ENCODE results near the gene INPP5J. TPM values are rescaled to one million over a fixed set of nuclear protein-coding genes. Genes with fewer than 3 reads are reported as not detected.

The INPP5J gene
- total and polyA plus RNA-seq, 2 experiments from 2014 or later, result 4.8 to 14.5 TPM

- no peak for TF ChIP-seq CTCF (conservative IDR thresholded peaks at IDR 0.05; ENCODE audit: low read depth in 2 of 2)
- TF ChIP-seq JUNB (IDR thresholded peaks at IDR 0.05; ENCODE audit: unreplicated experiment), result no peak
- TF ChIP-seq POLR2AphosphoS5 (IDR thresholded peaks at IDR 0.05; ENCODE audit: low read depth), result no peak
- TF ChIP-seq REST (IDR thresholded peaks at IDR 0.05; ENCODE audit: unreplicated experiment), result no peak
- no peak for TF ChIP-seq ZNF331 (CRISPR knock-in tag; IDR thresholded peaks at IDR 0.05; ENCODE audit: low read depth)
- TF ChIP-seq EZH2phosphoT487 (IDR thresholded peaks at IDR 0.05; ENCODE audit: unreplicated experiment), result no peak
- TF ChIP-seq ETS1 (IDR thresholded peaks at IDR 0.05), result no peak
- TF ChIP-seq EZH2 (IDR thresholded peaks at IDR 0.05; ENCODE audit: low read depth, unreplicated experiment), result no peak
- TF ChIP-seq NANOG (IDR thresholded peaks at IDR 0.05; ENCODE audit: borderline replicate concordance), result no peak
- Mint-ChIP-seq H3K9me3 (peaks cover 3% of the 10 kb centered on the region; the same call in 2 of the 3 replicates), H3K4me1 (no peaks in the 10 kb centered on the region), H3K36me3 (ENCODE audit: low read depth) (no peaks in the 10 kb centered on the region), H3K27me3 (ENCODE audit: insufficient read depth, low read depth, poor library complexity) (peaks cover 5% of the 10 kb centered on the region), H3K4me3 (no peak overlapping the region), H3K27ac (no peak overlapping the region)
- Histone ChIP-seq H3K27me3 (ENCODE audit: insufficient read depth) (peaks cover 27% of the 10 kb centered on the region), H3K9me2 (ENCODE audit: insufficient read depth) (peaks cover 4% of the 10 kb centered on the region; the same call in 1 of the 2 replicates), H3K36me3 (ENCODE audit: insufficient read depth) (no peaks in the 10 kb centered on the region), H3F3A (replicated peaks; ENCODE audit: low read depth) (no peaks in the 10 kb centered on the region), H3K4me2 (no peak overlapping the region), H3K27ac (ENCODE audit: low read depth) (no peak overlapping the region), H2AFZ (no peak overlapping the region), H4K20me1 (replicated peaks; ENCODE audit: insufficient read depth) (no peaks in the 10 kb centered on the region), H3K4me3 (no peak overlapping the region), H3K4me1 (ENCODE audit: insufficient read depth) (no peaks in the 10 kb centered on the region), H3K79me2 (replicated peaks; ENCODE audit: insufficient read depth) (peaks cover under 1% of the 10 kb centered on the region; the same call in 1 of the 2 replicates)
- DNase-seq (ENCODE audit: low spot score) (no peak), ATAC-seq (no peak)
Observed at GRCh38 chr22:31155422-31155821, 32.7 kb downstream of the INPP5J start.

Measured in GM23338 (cell line).